Measurements from ENCODE around the gene BCL2L14.

DNA sequence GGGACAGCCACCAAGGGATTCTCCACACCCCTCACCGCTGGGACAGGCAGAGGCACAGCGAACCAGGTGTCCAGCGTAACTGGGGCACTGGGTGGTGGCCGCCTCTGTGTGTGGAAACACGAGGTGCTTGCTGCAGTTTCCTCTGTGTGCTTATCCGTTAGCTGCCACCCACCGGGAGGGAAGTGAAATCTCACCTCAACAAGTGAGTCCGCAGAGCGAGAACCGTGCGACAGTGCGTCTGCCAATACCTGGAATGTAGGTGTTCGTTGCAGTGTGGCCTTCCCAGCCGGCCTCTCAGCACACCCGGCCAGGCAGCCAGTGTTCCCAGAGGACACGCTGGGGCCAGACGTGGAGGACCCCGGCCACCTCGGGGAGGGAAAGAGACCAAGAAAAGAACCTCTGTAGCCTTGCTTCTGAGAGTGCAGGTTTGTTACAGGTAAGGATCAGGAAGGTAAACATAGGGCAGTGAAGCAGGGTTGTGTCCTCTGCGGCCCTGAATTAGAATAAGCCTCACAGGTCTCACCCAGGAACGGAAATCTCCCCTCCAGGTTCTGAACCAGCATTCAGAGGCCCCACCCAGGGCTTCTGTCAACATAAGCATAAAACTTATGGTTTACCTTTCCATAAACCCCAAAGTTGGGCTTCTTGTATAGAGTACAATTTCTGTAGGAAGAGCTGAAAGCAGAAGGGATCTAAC, 1.5 kb downstream of the BCL2L14 start:
- TF ChIP-seq FOXM1 (IDR thresholded peaks at IDR 0.05; ENCODE audit: borderline replicate concordance) (no peak), BHLHE40 (IDR thresholded peaks at IDR 0.05; ENCODE audit: borderline replicate concordance) (no peak), ARNT (IDR thresholded peaks at IDR 0.05) (no peak), ELF4 (IDR thresholded peaks at IDR 0.05) (no peak), LEF1 (IDR thresholded peaks at IDR 0.05; ENCODE audit: borderline replicate concordance) (no peak), TARDBP (IDR thresholded peaks at IDR 0.05) (no peak), FOXK2 (IDR thresholded peaks at IDR 0.05) (no peak), ZNF384 (IDR thresholded peaks at IDR 0.05) (no peak), CTBP1 (IDR thresholded peaks at IDR 0.05; ENCODE audit: borderline replicate concordance) (no peak), NFRKB (IDR thresholded peaks at IDR 0.05) (no peak), SP1 (IDR thresholded peaks at IDR 0.05) (no peak), L3MBTL2 (conservative IDR thresholded peaks at IDR 0.05) (no peak), SUZ12 (IDR thresholded peaks at IDR 0.05) (no peak), FOXA1 (IDR thresholded peaks at IDR 0.05) (no peak)
